Adrenal gland (tissue), 12 donors: ENCODE data around the gene CD5L. TPM values are rescaled to one million over a fixed set of nuclear protein-coding genes. Genes with fewer than 3 reads are reported as not detected.

Experiments
- DNase-seq, 7 donors: peaks; one replicate each; pipeline ENCODE4 v3.0.0-alpha.2; 2019 to 2020
- H3K27ac ChIP-seq, 5 donors: fragments of 200-600 bp; sonication (generic) in 4 of 5; 1 replicate in 3 of 5; 2 replicates in 2 of 5; pipeline versions ENCODE4 v1.5.1 to v1.8.0; 2016 to 2020; ENCODE audit warnings: mild to moderate bottlenecking in 1 of 5
- H3K27me3 ChIP-seq: fragments of 200-600 bp; 2 replicates; pipeline ENCODE4 v1.8.0; 2021
- H3K36me3 ChIP-seq, 2 donors: fragments of 200-600 bp; replicated peaks in 1 of 2; 1 replicate in 1 of 2; 2 replicates in 1 of 2; pipeline versions ENCODE4 v1.5.1 to v1.8.0; 2018 to 2022
- H3K4me1 ChIP-seq, 2 donors: fragments of 200-600 bp; replicated peaks in 1 of 2; 1 replicate in 1 of 2; 2 replicates in 1 of 2; pipeline versions ENCODE4 v1.5.1 to v1.8.0; 2018 to 2021
- H3K4me3 ChIP-seq, 4 donors: fragments of 200-600 bp; sonication (generic) in 3 of 4; one replicate each; pipeline ENCODE4 v1.5.1; 2016 to 2018
- H3K9me3 ChIP-seq, 3 donors: fragments of 200-600 bp; sonication (generic) in 1 of 3; replicated peaks in 1 of 3; 1 replicate in 2 of 3; 2 replicates in 1 of 3; pipeline versions ENCODE4 v1.5.1 to v1.8.0; 2016 to 2021
- CTCF ChIP-seq, 6 experiments: fragments of 450-650 bp in 4 of 6; fragments of 200-600 bp in 2 of 6; sonication (generic) in 1 of 6; IDR thresholded peaks; 1 replicate in 5 of 6; 2 replicates in 1 of 6; pipeline versions ENCODE4 v1.5.1 to v1.8.0; 2016 to 2021; ENCODE audit warnings: antibody characterized with exemption in 6 of 6, mild to moderate bottlenecking in 2 of 6, moderate library complexity in 1 of 6
- POLR2A ChIP-seq, 2 donors: fragments of 450-650 bp; IDR thresholded peaks; one replicate each; pipeline ENCODE4 v1.6.1; 2017; ENCODE audit warnings: antibody characterized with exemption in 2 of 2, mild to moderate bottlenecking in 2 of 2, moderate library complexity in 1 of 2
- WGBS, 4 donors: extraction: QIAGEN DNeasy Blood & Tissue Kit in 2 of 4; methylation state at CpG; one replicate each; pipeline versions ENCODE4 v1.1.5 to v1.1.7; 2013 to 2017; 5-methylcytosine and 5-hydroxymethylcytosine counted together
- intact Hi-C, 2 donors: fragments of 100-400 bp; cut with DNase I; formaldehyde crosslinking; loops; one replicate each; pipeline versions ENCODE4 v1.14.1 to v1.15.0; 2022 to 2023
- polyA plus RNA-seq, 3 donors: library from polyadenylated mRNA; stranded (reverse); fragments of 200-250 nt in 2 of 3; fragments of 350-450 nt in 1 of 3; fragmentation: Illumina TruSeq in 1 of 3; extraction: RNeasy Lipid Tissue Mini Kit (QIAGEN cat#74804) in 1 of 3; gene quantifications; one replicate each; pipeline ENCODE4 v1.2.3, GENCODE V29; 2013 to 2014
- total RNA-seq, 9 donors: library from RNA; depleted of rRNA in 4 of 9; stranded (reverse); fragments of >200 nt in 4 of 9; fragments of 120-200 nt in 1 of 9; fragmentation: NEBNext Ultra II Directional in 1 of 9; extraction: Animal tissue kit (Norgen Biotek cat#: 25700) in 1 of 9; gene quantifications; one replicate each; pipeline versions ENCODE4 v1.1.0 to v1.2.4, GENCODE V29; 2013 to 2023
- donor health status: healthy with polysubstance abuse.
- donor health status: Bipolar disorder and iron deficiency.
- donor health status: DM: yes; HTN: yes; CAD: no.
- donor health status: DM: no; HTN: no; CAD: no.
- donor health status: DM: no; HTN: no; CAD: no.
- donor health status: DM: yes; HTN: yes; CAD: no.

The CD5L gene
- total and polyA plus RNA-seq, 12 donors, result 0.16 to 2.4 (median 0.32) TPM; not detected in 9

- H3K9me3 ChIP-seq, result peaks cover 0 to 4% (median 0%) of the 10 kb centered on the region in 3 donors
- intact Hi-C loops, result no loop called here
- H3K27me3 ChIP-seq, result no peaks in the 10 kb centered on the region
- H3K36me3 ChIP-seq, result no peaks in the 10 kb centered on the region
- TF ChIP-seq POLR2A (IDR thresholded peaks at IDR 0.05) (no peak), CTCF (IDR thresholded peaks at IDR 0.05) (no peak)
- H3K4me3 ChIP-seq, result no peak overlapping the region
- H3K4me1 ChIP-seq, result no peaks in the 10 kb centered on the region
- 38 to 48% (median 42%) methylated on average over 3 of the region's 3 CpGs for WGBS, 4 donors
- H3K27ac ChIP-seq, result no peak overlapping the region
- no peak for DNase-seq
Observed at GRCh38 chr1:157852476-157852875, 10.9 kb upstream of the CD5L start.

GRCh38 chr1:157849229-157849875, 7.7 kb upstream of the CD5L start:
- 75 to 90% (median 81%) methylated on average over 2 of the region's 2 CpGs for WGBS, 4 donors
- Histone ChIP-seq H3K36me3 (no peaks in the 10 kb centered on the region), H3K4me3 (no peak overlapping the region), H3K27me3 (no peaks in the 10 kb centered on the region), H3K27ac (no peak overlapping the region), H3K4me1 (no peaks in the 10 kb centered on the region), H3K9me3 (no peaks in the 10 kb centered on the region)
- TF ChIP-seq POLR2A (IDR thresholded peaks at IDR 0.05) (no peak), CTCF (IDR thresholded peaks at IDR 0.05) (no peak)
- intact Hi-C loops, result no loop called here
- DNase-seq, result no peak

GRCh38 chr1:157844089-157844830, 2.7 kb upstream of the CD5L start:
- H3K4me1 ChIP-seq, result no peaks in the 10 kb centered on the region
- H3K27me3 ChIP-seq, result no peaks in the 10 kb centered on the region
- DNase-seq, result peak in 1 of 7 donors; percentile 14
- H3K36me3 ChIP-seq, result no peaks in the 10 kb centered on the region
- TF ChIP-seq POLR2A (IDR thresholded peaks at IDR 0.05) (no peak), CTCF (IDR thresholded peaks at IDR 0.05) (no peak)
- H3K4me3 ChIP-seq, result no peak overlapping the region
- no peak overlapping the region for H3K27ac ChIP-seq
- 60 to 70% (median 63%) methylated on average over 4 of the region's 4 CpGs for WGBS, 4 donors
- H3K9me3 ChIP-seq, result no peaks in the 10 kb centered on the region
- intact Hi-C loops, result no loop called here

- no peaks in the 10 kb centered on the region for H3K36me3 ChIP-seq
- no peak for DNase-seq
- intact Hi-C loops, result no loop called here
- H3K4me1 ChIP-seq, result no peaks in the 10 kb centered on the region
- TF ChIP-seq POLR2A (IDR thresholded peaks at IDR 0.05) (no peak), CTCF (IDR thresholded peaks at IDR 0.05) (no peak)
- WGBS, 4 donors, result 61 to 78% (median 69%) methylated on average over 1 of the region's 1 CpG
- H3K27me3 ChIP-seq, result no peaks in the 10 kb centered on the region
- no peak overlapping the region for H3K4me3 ChIP-seq
- no peak overlapping the region for H3K27ac ChIP-seq
- H3K9me3 ChIP-seq, result no peaks in the 10 kb centered on the region
Observed at GRCh38 chr1:157842939-157843338, 1.3 kb upstream of the CD5L start.
